Panc1 (cell line): Measurements from ENCODE around the gene CHCHD10.

Source experiments
- CTCF ChIP-seq: fragments of 450-650 bp; IDR thresholded peaks from 2 replicates; pipeline ENCODE4 v1.5.1; 2017; ENCODE audit warnings: mild to moderate bottlenecking
- POLR2AphosphoS5 ChIP-seq: IDR thresholded peaks from 2 replicates; pipeline ENCODE4 v1.6.1; 2012; ENCODE audit warnings: mild to moderate bottlenecking, low read depth, low read length, moderate library complexity
- REST ChIP-seq, 2 experiments: IDR thresholded peaks; 2 replicates each; pipeline ENCODE4 v1.6.1; 2011 to 2012; ENCODE audit warnings: low read depth in 2 of 2, control low read depth in 1 of 2, low read length in 1 of 2, mild to moderate bottlenecking in 1 of 2, moderate library complexity in 1 of 2; ENCODE audit not compliant: insufficient read depth in 1 of 2
- SIN3A ChIP-seq: IDR thresholded peaks from 2 replicates; pipeline ENCODE4 v1.6.1; 2012; ENCODE audit warnings: low read depth, mild to moderate bottlenecking, low read length, moderate library complexity, borderline replicate concordance; ENCODE audit not compliant: insufficient read depth
- TCF7L2 ChIP-seq: IDR thresholded peaks from 2 replicates; pipeline ENCODE4 v1.6.1; 2011; ENCODE audit warnings: mild to moderate bottlenecking, low read depth, low read length, inconsistent platforms

- TF ChIP-seq CTCF: no peak
- no peak for TF ChIP-seq POLR2AphosphoS5
- TF ChIP-seq REST (IDR thresholded peaks at IDR 0.05; ENCODE audit: insufficient read depth in 1 of 2, low read depth in 2 of 2, low read length in 1 of 2): no peak
- no peak for TF ChIP-seq SIN3A
- no peak for TF ChIP-seq TCF7L2
Observed at GRCh38 chr22:23782252-23782651, 14.5 kb upstream of the CHCHD10 start.
